K562 (cell line): ENCODE data around the gene SLC22A24.
"Not testable (repeated sequence)": the region's sequence is repeated elsewhere in the genome, so short reads cannot be mapped to it uniquely, and the experiment has no call there.

Source experiments
- CTCF ChIP-seq, 3 experiments: IDR thresholded peaks in 2 of 3; conservative IDR thresholded peaks in 1 of 3; 2 replicates each; pipeline ENCODE4 v1.5.1; 2011 to 2012; ENCODE audit warnings: low read length in 3 of 3, mild to moderate bottlenecking in 3 of 3, control low read depth in 2 of 3, improper control_type of control experiment in 1 of 3, inconsistent platforms in 1 of 3, low read depth in 1 of 3, mixed read lengths in 1 of 3, moderate library complexity in 1 of 3; ENCODE audit not compliant: insufficient read depth in 2 of 3
- E2F4 ChIP-seq: sonication (generic); formaldehyde crosslinking; IDR thresholded peaks from 2 replicates; pipeline ENCODE4 v1.8.0; 2022; ENCODE audit warnings: mild to moderate bottlenecking, low read depth, missing genetic modification reagents
- NCOA2 ChIP-seq, 2 experiments: fragments of 450-650 bp; IDR thresholded peaks; 2 replicates each; pipeline ENCODE4 v1.6.1; 2018; ENCODE audit warnings: mild to moderate bottlenecking in 2 of 2, moderate library complexity in 1 of 2; ENCODE audit not compliant: partially characterized antibody in 2 of 2
- NR2F6 ChIP-seq: fragments of 450-650 bp; formaldehyde crosslinking; IDR thresholded peaks from 2 replicates; pipeline ENCODE4 v1.4.0; 2020; ENCODE audit warnings: mild to moderate bottlenecking
- PCBP1 ChIP-seq: fragments of 200-400 bp; formaldehyde crosslinking; IDR thresholded peaks from 2 replicates; pipeline ENCODE4 v1.6.1; 2018; ENCODE audit warnings: mild to moderate bottlenecking, low read depth, low read length; ENCODE audit not compliant: poor library complexity, severe bottlenecking
- POLR2AphosphoS5 ChIP-seq: IDR thresholded peaks from 2 replicates; pipeline ENCODE4 v1.6.1; 2011; ENCODE audit warnings: mild to moderate bottlenecking, low read depth, low read length, moderate library complexity; ENCODE audit not compliant: control insufficient read depth, insufficient read depth
- TAF1 ChIP-seq: IDR thresholded peaks from 2 replicates; pipeline ENCODE4 v1.6.1; 2011; ENCODE audit warnings: mild to moderate bottlenecking, low read length, moderate library complexity; ENCODE audit not compliant: insufficient read depth, control insufficient read depth, severe bottlenecking; ENCODE audit errors: extremely low read depth
- ZNF239 ChIP-seq: fragments of 250-450 bp; sonication (Bioruptor Pico); IDR thresholded peaks from 2 replicates; pipeline ENCODE4 v1.4.0; 2020; ENCODE audit warnings: mild to moderate bottlenecking
- ZNF644 ChIP-seq: fragments of 200-800 bp; sonication (Bioruptor generic); IDR thresholded peaks from 2 replicates; pipeline ENCODE4 v1.6.1; 2016; ENCODE audit warnings: low read depth, missing genetic modification characterization, missing compliant biosample characterization

- TF ChIP-seq CTCF (IDR thresholded peaks at IDR 0.05 in 2 of 3, conservative IDR thresholded peaks at IDR 0.05 in 1 of 3; ENCODE audit: insufficient read depth in 2 of 3, low read depth in 1 of 3, low read length in 3 of 3); ZNF239; E2F4 (CRISPR knock-in tag); PCBP1; NCOA2 (IDR thresholded peaks at IDR 0.05; ENCODE audit: partially characterized antibody in 2 of 2); ZNF644; POLR2AphosphoS5; TAF1; NR2F6 (CRISPR knock-in tag): not testable (repeated sequence)
Measured at GRCh38 chr11:63046203-63046602, 97.8 kb downstream of the SLC22A24 start.
